Tibial nerve (tissue), 4 donors: ENCODE measurements around the gene BHLHA15.

Experiments
- CTCF ChIP-seq, 5 experiments: fragments of 200-600 bp in 3 of 5; fragments of 450-650 bp in 2 of 5; sonication (generic) in 3 of 5; IDR thresholded peaks; one replicate each; pipeline ENCODE4 v1.5.1; 2016 to 2019; ENCODE audit warnings: antibody characterized with exemption in 5 of 5, mild to moderate bottlenecking in 3 of 5, moderate library complexity in 2 of 5
- EP300 ChIP-seq, 2 donors: sonication (generic); formaldehyde crosslinking; IDR thresholded peaks; one replicate each; pipeline ENCODE4 v1.6.1; 2017; ENCODE audit warnings: antibody characterized with exemption in 2 of 2, mild to moderate bottlenecking in 1 of 2

- TF ChIP-seq CTCF (IDR thresholded peaks at IDR 0.05) (no peak), EP300 (IDR thresholded peaks at IDR 0.05) (no peak)
Measured at GRCh38 chr7:98225913-98226614, 14.8 kb downstream of the BHLHA15 start.
